ENCODE results near the gene ZNF425.
"Not testable (repeated sequence)": the region's sequence is repeated elsewhere in the genome, so short reads cannot be mapped to it uniquely, and the experiment has no call there.

The ZNF425 gene

GRCh38 chr7:149125863-149126661 lies at the start of gene ZNF425:
ZNF425 (minus strand) TSS chr7:149126324; CDS start chr7:149126213, 111 bp downstream.
- peak; percentile 95 for DNase-seq

- no peak for DNase-seq
These were observed 49.0 kb upstream of the ZNF425 start for GRCh38 chr7:149175150-149175549.

- DNase-seq, result no peak
These were observed 46.4 kb upstream of the ZNF425 start for GRCh38 chr7:149172534-149172920.

- DNase-seq, result no peak
These were observed 45.9 kb upstream of the ZNF425 start for GRCh38 chr7:149171892-149172533.

GRCh38 chr7:149166630-149167352 lies 40.7 kb upstream of the ZNF425 start:
- DNase-seq, result no peak

GRCh38 chr7:149166142-149166541 lies 40.0 kb upstream of the ZNF425 start:
- no peak for DNase-seq

GRCh38 chr7:149161241-149161848 lies 35.2 kb upstream of the ZNF425 start:
- peak; percentile 28 for DNase-seq

GRCh38 chr7:149156898-149157297 lies 30.8 kb upstream of the ZNF425 start:
- DNase-seq, result no peak

- DNase-seq, result no peak
These were observed 27.9 kb upstream of the ZNF425 start for GRCh38 chr7:149154056-149154455.

- DNase-seq, result no peak
These were observed 27.2 kb upstream of the ZNF425 start for GRCh38 chr7:149153346-149153745.

GRCh38 chr7:149150981-149151380 lies 24.9 kb upstream of the ZNF425 start:
- DNase-seq, result no peak

GRCh38 chr7:149147752-149148653 lies 21.9 kb upstream of the ZNF425 start:
- peak; percentile 72 for DNase-seq

- DNase-seq, result peak; percentile 82
These were observed 21.1 kb upstream of the ZNF425 start, which contains the start of gene ZNF398 for GRCh38 chr7:149147072-149147751. ZNF398 (plus strand) TSS chr7:149147453; CDS start chr7:149147743, 290 bp downstream.

- DNase-seq, result no peak
These were observed 19.1 kb upstream of the ZNF425 start for GRCh38 chr7:149145031-149145845.

GRCh38 chr7:149144436-149144922 lies 18.4 kb upstream of the ZNF425 start:
- not testable (repeated sequence) for DNase-seq

- DNase-seq, result no peak
These were observed 15.8 kb upstream of the ZNF425 start for GRCh38 chr7:149141893-149142292.

GRCh38 chr7:149140831-149141230 lies 14.7 kb upstream of the ZNF425 start:
- no peak for DNase-seq

GRCh38 chr7:149136118-149136517 lies 10.0 kb upstream of the ZNF425 start:
- DNase-seq, result no peak

GRCh38 chr7:149133028-149133710 lies 7.0 kb upstream of the ZNF425 start:
- no peak for DNase-seq

Measured in activated CD4-positive, alpha-beta T cell treated with anti-CD3 and anti-CD28 coated beads for 48 hours (primary cell).